GM18505 (cell line): ENCODE measurements around the gene EPB42.
"Not testable (repeated sequence)": the region's sequence is repeated elsewhere in the genome, so short reads cannot be mapped to it uniquely, and the experiment has no call there.

Source experiments
- ATAC-seq: cut with Tn5 transposase; IDR thresholded peaks from one replicate; pipeline ENCODE4 v1.9.1; 2021; ENCODE audit not compliant: unreplicated experiment
- POLR2A ChIP-seq: IDR thresholded peaks from 4 replicates; pipeline ENCODE4 v1.6.1; 2011; ENCODE audit warnings: borderline replicate concordance; ENCODE audit not compliant: insufficient read depth, insufficient read length; ENCODE audit errors: extremely low read depth

The EPB42 gene

DNA sequence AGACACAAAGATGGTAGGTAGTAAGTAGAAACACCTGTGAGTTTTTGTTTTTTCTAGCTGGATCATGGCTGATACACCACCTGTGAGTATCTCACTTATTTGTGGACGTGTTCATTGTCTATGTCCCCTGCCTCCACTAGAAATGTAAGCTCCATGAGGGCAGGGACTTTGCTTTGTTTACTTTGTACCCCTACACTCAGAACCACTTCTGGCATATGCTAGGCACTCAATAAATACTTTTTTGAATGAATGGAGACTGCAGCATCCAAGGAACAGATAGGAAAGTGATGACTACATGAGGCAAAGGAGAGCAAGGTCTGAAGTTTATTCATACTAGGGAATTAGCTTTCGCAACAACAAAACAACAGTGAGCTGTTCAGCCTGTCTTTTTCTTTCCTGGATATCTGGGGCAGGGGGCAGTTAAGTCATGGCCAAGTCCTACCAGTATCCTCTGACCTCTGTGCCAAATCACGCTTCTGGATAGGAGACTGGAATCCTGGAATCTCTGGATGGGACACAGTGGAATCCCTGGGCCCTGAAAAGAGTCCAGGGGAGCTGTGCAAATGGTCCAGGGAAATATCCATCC lies 11.6 kb upstream of the EPB42 start:
- ATAC-seq, result no peak
- TF ChIP-seq POLR2A, result no peak

DNA sequence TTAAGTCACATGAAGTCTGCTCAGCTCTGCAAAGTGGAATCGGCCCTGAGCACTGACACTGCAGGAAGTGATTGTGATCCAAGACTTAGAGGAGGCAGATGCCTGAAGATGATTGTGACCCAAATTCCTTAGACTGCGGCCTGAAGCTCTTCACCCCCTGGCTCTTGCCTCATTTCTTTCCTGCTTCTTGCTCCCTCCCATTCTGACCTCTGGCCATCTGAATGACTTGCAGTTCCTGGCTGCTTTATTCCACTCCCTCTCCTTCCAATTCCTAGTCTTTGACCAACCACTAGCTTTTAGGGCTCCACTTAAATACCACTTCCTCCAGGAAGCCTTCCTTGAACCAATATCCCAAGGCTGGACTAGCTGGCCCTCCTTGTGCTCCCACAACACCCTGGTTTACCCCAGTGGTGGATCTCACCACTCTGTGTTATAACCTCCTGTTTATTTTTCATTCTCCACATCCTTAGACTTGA lies 9.9 kb upstream of the EPB42 start:
- ATAC-seq, result no peak
- no peak for TF ChIP-seq POLR2A

DNA sequence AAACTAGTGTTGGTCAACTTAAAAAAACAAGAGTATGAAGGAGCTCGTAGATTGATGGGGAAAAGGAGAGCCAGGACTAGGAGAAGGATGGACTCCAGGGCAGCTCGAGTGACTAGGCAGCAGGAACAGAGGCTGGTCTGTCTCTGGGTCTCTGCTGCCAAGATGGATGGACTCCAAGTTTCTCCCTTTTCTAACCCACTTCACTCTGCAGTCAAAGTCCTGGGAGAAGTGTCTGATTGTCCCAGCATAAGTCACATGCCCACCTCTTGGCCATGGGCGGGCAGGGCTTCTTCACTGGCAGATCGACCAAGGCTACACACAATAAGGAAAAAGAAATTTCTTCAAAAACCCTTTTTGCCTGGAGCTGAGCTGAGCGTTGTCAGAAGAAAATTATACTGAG lies 9.2 kb upstream of the EPB42 start:
- TF ChIP-seq POLR2A, result no peak
- no peak for ATAC-seq

DNA sequence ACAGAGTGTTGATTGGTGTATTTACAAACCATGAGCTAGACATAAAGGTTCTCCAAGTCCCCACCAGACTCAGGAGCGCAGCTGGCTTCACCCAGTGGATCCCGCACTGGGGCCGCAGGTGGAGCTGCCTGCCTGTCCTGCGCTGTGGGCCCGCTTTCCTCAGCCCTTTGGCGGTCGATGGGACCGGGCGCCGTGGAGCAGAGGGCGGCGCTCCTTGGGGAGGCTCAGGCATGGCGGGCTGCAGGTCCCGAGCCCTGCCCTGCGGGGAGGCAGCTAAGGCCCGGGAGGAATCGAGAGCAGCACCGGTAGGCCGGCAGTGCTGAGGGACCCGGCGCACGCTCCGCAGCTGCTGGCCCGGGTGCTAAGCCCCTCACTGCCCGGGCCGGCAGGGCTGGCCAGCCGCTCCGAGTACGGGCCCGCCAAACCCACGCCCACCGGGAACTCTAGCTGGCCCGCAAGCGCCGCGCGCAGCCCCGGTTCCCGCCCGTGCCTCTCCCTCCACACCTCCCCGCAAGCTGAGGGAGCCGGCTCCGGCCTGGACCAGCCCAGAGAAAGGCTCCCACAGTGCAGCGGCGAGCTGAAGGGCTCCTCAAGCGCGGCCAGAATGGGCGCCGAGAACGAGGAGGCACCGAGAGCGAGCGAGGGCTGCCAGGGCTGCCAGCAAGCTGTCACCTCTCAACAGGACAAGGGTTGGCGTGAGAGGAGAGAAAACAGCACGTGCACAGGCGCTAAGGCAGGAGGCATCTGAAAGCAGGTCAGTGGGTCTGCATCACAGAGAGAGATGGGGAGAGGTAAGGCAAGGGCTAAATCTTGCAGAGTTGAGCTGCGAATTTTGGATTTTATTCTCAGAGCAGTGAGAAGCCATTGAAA lies 5.9 kb upstream of the EPB42 start:
- ATAC-seq, result no peak
- TF ChIP-seq POLR2A, result no peak

DNA sequence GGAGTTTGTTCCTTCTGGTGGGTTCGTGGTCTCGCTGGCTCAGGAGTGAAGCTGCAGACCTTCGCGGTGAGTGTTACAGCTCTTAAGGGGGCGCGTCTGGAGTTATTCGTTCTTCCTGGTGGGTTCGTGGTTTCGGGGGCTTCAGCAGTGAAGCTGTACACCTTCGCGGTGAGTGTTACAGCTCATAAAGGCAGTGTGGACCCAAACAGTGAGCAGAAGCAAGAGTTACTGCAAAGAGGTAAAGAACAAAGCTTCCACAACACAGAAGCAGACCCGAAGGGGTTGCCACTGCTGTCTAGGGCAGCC lies 5.1 kb upstream of the EPB42 start:
- ATAC-seq, result not testable (repeated sequence)

DNA sequence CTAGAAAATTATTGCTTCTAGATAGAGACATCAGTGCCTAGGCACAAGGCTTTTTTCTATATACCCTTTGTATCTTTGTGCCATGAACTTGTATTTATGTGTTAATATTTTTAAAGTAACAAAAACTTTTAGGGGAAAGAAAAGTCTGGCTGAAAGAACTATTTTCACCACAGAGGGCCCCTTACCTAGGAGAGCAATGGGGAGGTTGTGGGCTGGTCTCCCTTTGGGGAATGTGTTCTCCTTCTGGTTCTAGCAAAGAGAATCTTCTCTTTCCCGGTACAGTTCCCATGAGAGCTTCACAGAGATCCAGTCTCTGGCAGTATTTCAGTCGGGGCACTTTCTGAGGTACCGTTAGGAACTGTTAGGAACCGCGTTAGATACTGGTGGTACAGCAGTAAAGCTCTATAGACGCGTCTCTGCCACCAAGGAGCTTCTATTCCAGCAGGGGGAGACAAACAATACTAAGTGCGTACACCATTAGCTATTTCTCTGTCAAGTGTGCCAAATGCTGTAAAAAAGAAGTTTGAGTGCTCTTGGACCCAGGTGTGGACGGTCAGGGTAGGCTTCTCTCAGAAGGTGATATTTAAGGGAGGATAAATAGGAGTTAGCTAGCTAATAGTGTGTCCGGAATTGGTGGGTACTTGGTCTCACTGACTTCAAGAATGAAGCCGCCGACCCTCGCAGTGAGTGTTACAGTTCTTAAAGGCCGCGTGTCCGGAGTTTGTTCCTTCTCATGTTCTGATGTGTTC lies 4.6 kb upstream of the EPB42 start:
- ATAC-seq, result no peak
- TF ChIP-seq POLR2A, result no peak

DNA sequence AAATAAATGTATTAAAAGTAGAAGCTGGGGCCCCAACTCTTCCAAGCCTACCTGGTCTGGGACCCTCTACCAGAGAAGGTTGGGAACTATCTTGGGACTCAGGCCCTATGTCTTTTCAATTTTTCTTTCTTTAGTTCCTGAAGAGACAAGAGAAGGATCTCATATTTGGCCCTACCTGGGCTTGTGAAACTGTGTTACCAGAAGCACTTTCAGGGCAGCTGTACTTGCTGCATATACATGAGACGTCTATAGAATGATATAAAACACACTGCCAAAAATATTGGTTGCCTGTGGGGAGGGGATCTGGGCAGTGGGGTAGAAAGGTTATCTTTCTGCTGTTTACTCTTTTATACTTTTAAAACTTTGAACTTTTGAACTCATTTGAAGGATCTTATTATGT lies 604 bp upstream of the EPB42 start:
- TF ChIP-seq POLR2A, result no peak
- ATAC-seq, result no peak

DNA sequence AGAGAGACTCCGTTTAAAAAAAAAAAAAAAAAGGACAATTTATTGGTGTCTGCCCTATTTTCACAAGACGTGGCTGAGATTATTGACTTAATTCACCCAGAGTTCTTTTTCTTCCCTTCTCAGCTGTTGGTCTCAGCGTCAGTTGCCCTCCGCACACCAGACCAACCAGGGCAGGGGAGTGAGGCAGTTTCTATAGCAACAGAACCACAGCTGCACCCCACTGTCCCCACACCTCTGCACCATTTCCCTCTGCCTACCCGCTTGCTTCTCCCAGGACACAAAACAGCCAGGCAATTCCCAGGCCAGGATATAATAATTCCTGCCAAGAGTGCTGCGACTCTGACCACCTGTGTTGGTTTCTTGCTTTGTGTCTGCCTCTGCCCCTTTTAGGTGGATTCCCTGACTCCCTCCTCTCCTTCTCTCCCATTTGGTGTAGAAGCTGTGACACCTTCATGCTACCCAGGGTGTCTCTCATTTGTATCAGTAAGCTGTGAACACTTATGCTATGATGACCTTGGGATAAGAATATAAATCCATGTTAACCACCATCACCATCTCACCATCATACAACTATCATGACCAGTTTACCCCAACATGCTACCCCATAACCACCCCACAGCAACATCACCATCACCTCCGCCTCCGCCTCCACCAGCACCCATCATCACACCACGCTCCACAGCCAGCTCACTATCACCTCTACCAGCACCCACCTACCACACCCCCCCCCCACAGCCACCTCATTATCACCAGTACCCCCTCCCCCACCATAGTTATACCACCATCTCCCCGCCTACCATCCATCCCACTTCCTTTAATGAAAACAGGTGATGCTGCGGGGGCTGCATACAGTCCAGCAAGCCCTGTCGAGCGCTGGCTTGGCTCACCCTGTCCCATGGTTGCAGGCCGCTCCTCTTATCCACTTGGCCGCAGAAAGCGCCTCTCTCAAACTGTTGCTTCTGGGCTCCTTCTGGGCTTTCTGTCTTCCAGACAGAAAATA lies 589 bp downstream of the EPB42 start:
- no peak for ATAC-seq
- no peak for TF ChIP-seq POLR2A

DNA sequence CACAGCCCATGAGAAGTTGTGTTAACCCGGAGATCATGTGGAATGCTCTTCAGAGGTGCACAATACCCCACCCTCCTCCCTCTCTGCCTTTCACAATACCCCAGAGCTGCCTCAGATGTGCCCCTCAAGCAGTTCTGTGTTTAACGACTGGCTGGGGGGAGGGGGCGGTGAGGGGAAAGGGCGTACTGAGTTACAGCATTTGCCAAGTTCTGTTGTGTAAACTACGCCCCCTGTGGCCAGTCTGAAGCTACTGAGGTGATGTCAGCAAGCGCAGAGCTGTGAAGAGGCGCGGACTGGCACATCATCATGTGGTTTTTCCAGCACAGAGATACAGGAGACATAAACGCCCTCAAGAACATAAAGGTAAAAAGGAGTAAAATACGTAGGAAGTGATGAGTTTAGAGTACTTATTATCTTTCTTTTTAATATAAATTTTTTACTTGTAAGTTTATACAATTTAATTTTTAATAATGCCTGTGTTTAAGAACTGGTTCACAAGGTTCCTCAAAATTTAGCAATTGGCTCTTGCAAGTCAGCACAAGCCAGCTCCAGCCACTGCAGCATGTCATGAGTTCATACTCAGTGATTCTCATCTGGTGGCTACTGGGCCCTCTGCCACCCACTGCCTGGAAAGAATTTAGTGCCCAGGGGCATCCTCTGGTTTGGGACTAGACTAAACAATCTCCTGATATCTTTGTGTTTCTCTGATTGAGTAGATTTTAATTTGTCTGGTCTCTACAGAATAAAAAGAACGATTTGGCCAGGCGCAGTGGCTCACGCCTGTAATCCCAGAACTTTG lies 1.7 kb downstream of the EPB42 start:
- ATAC-seq, result no peak
- no peak for TF ChIP-seq POLR2A

DNA sequence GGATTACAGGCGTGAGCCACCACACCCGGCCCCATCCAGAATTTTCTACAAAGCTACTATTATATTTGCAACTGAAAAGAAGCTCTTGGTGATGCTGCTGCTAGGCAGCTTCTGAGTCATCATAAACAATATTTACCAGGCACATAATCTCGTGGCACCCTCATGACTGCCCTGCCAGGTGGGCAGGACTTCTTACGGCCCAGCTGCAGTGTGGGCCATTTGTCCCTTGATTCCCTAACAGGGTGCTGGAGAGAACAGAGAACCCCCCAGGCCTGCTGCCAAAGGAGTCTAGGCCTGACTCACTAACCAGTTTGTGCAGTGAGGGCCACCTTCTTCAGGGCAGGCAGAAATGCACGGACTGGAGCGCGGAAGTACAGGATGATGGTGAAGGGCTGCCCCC lies 4.9 kb downstream of the EPB42 start:
- no peak for ATAC-seq
- no peak for TF ChIP-seq POLR2A

DNA sequence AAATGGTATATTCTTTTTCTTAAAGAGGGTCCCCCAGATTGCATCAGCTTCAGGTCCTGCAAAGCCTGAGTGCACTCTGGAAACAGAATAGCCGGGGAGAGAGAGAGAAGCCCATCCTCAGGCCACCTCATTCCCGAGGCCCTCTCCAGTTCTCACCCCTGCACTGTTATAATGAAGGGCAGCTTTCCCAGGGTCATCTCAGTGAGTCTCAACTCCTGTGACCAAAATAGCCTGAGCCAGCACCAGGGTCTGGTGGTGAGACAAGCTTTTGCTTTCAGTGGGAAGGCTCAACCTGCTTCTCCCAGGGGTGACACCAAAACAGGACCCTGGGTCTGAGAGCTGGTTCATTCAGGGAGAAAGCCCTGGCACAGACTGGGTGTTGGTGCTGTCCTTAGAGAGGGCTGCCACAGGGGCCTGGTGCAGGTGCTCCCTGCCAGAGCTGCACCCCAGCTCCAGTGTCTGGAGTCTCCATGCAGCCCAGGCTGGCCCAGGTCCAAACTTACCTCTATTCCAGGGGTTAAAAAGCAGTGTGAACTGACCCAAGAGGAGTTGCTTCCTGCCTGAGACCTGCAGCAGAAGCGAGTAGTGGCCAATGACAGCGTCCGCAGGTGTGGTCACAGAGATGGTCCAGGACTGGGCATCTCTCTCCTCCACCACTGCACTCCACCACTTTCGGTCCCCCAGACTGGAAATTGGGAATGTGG lies 6.1 kb downstream of the EPB42 start:
- no peak for ATAC-seq
- TF ChIP-seq POLR2A, result no peak

DNA sequence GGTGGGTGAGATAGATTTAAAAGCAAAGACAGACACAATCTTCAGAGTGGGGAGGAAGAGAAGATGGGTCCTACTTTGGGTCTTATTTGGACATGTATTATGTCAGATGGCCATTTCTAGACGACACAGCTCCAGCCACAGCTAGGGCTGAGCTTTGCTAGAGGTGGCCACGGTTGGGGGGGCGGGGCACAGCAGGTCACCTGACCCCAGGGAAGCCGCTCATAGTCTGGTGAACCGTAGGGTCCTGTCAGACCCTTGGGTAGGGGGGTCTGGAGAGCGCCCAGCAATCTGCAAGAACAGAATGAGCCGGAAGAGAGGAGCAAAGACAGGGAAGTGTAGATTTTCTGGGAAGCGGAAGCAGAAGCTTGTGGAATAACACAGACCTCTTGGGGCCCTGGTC lies 6.6 kb downstream of the EPB42 start:
- no peak for ATAC-seq
- no peak for TF ChIP-seq POLR2A

DNA sequence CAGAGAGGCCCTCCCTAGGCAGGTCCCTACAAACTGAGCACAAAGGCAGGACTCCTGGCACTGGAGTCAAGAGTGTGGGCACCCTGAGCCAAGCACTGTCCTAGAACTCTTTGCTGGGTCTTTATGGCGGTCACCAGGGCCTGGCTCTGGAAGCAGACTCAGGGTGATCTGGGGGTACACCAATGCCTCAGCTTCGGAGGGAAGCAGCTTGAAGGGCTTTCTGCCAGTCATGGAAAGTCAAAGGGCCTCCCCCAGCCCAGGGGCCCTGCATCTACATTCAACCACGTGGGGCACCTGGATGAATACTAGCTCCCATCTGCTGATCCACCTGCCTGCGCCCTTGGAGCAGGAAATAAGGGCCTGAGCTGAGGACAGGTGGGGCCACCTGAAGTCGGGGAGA lies 7.4 kb downstream of the EPB42 start:
- TF ChIP-seq POLR2A, result no peak
- no peak for ATAC-seq
